ENCODE results near the gene PDIA5.

The PDIA5 gene

DNA sequence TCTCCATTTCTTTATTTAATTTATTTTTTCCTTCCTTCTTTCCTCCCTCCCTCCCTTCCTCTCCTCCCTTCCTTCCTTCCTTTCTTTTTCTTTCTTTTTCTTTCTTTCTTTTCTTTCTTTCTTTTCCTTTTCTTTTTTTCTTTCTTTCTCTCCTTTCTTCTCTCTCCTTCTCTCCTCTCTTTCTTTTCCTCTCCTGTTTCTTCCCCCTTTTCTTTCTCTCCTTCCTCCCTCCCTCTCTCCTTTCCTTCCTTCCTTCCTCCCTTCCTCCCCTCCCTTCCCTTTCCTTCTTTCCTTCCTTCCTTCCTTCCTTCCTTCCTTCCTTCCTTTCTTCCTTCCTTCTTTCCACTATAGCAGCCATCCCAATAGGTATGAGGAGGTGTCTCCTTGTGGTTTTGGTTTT, 6.8 kb upstream of the PDIA5 start:
- H3K79me2 ChIP-seq (ENCODE audit: control insufficient read depth, low read length): no peaks in the 10 kb centered on the region
- no peaks in the 10 kb centered on the region for H3K9me3 ChIP-seq (ENCODE audit: control insufficient read depth, insufficient read depth, low read length)
- no peaks in the 10 kb centered on the region for H3K36me3 ChIP-seq (ENCODE audit: control insufficient read depth, low read length)
- H3K4me2 ChIP-seq (ENCODE audit: low read length): no peak overlapping the region
- 0 out of 2 replicates have a peak, but pooled peaks cover 2% of the 10 kb centered on the region for H4K20me1 ChIP-seq (ENCODE audit: control insufficient read depth, insufficient read depth, low read depth, low read length)
- H3F3A ChIP-seq (ENCODE audit: control insufficient read depth, insufficient read depth): no peaks in the 10 kb centered on the region
- H3K4me3 ChIP-seq (ENCODE audit: low read length): no peak overlapping the region
- H3K4me1 ChIP-seq (ENCODE audit: control insufficient read depth, low read length): no peaks in the 10 kb centered on the region
- no peak for TF ChIP-seq CTCF (IDR thresholded peaks at IDR 0.05; ENCODE audit: low read depth, low read length, poor library complexity, severe bottlenecking)
- TF ChIP-seq EZH2phosphoT487 (IDR thresholded peaks at IDR 0.05; ENCODE audit: borderline replicate concordance, low read length): no peak
- H3K27me3 ChIP-seq (ENCODE audit: control insufficient read depth, low read length): peaks cover 20% of the 10 kb centered on the region; the same call in 1 of the 2 replicates
- no peaks in the 10 kb centered on the region for H3K9me2 ChIP-seq (replicated peaks; ENCODE audit: control insufficient read depth, low read length)
- H3K27ac ChIP-seq (ENCODE audit: low read depth, low read length): no peak overlapping the region

DNA sequence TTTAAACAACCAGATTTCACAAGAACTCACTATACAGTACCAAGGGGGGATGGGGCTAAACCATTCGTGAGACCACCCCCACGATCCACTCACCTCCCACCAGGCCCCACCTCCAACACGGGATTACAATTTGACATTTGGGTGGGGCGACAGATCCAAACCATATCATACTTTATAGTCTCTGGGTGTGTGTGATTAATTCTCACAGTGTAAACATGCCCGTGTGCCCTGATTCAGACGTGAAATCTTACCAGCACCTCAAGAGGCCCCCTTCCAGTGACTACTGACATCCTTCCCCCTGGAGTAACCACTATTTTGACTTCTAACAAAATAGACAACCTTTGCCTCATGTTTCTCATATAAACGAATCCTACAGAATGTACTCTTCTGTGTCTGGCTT, 5.0 kb upstream of the PDIA5 start:
- H3K4me1 ChIP-seq (ENCODE audit: control insufficient read depth, low read length): peaks cover 3% of the 10 kb centered on the region; the same call in 1 of the 2 replicates
- H3K27ac ChIP-seq (ENCODE audit: low read depth, low read length): no peak overlapping the region
- 0 out of 2 replicates have a peak, but pooled peaks cover 2% of the 10 kb centered on the region for H4K20me1 ChIP-seq (ENCODE audit: control insufficient read depth, insufficient read depth, low read depth, low read length)
- TF ChIP-seq EZH2phosphoT487 (IDR thresholded peaks at IDR 0.05; ENCODE audit: borderline replicate concordance, low read length) (no peak), CTCF (IDR thresholded peaks at IDR 0.05; ENCODE audit: low read depth, low read length, poor library complexity, severe bottlenecking) (no peak)
- H3F3A ChIP-seq (ENCODE audit: control insufficient read depth, insufficient read depth): no peaks in the 10 kb centered on the region
- peaks cover 24% of the 10 kb centered on the region; the same call in 1 of the 2 replicates for H3K27me3 ChIP-seq (ENCODE audit: control insufficient read depth, low read length)
- H3K4me2 ChIP-seq (ENCODE audit: low read length): no peak overlapping the region
- no peaks in the 10 kb centered on the region for H3K9me3 ChIP-seq (ENCODE audit: control insufficient read depth, insufficient read depth, low read length)
- no peaks in the 10 kb centered on the region for H3K36me3 ChIP-seq (ENCODE audit: control insufficient read depth, low read length)
- H3K79me2 ChIP-seq (ENCODE audit: control insufficient read depth, low read length): no peaks in the 10 kb centered on the region
- no peak overlapping the region for H3K4me3 ChIP-seq (ENCODE audit: low read length)
- no peaks in the 10 kb centered on the region for H3K9me2 ChIP-seq (replicated peaks; ENCODE audit: control insufficient read depth, low read length)

- TF ChIP-seq CTCF (IDR thresholded peaks at IDR 0.05; ENCODE audit: low read depth, low read length, poor library complexity, severe bottlenecking): no peak
- no peak for TF ChIP-seq EZH2phosphoT487 (IDR thresholded peaks at IDR 0.05; ENCODE audit: borderline replicate concordance, low read length)
- H3K27me3 ChIP-seq (ENCODE audit: control insufficient read depth, low read length): peaks cover 32% of the 10 kb centered on the region
- no peaks in the 10 kb centered on the region for H3K9me3 ChIP-seq (ENCODE audit: control insufficient read depth, insufficient read depth, low read length)
- H3K4me2 ChIP-seq (ENCODE audit: low read length): no peak overlapping the region
- H3K9me2 ChIP-seq (replicated peaks; ENCODE audit: control insufficient read depth, low read length): no peaks in the 10 kb centered on the region
- H3K4me3 ChIP-seq (ENCODE audit: low read length): no peak overlapping the region
- no peak overlapping the region for H3K27ac ChIP-seq (ENCODE audit: low read depth, low read length)
- peaks cover 8% of the 10 kb centered on the region for H3K79me2 ChIP-seq (ENCODE audit: control insufficient read depth, low read length)
- H3F3A ChIP-seq (ENCODE audit: control insufficient read depth, insufficient read depth): no peaks in the 10 kb centered on the region
- H3K36me3 ChIP-seq (ENCODE audit: control insufficient read depth, low read length): no peaks in the 10 kb centered on the region
- peaks cover 7% of the 10 kb centered on the region for H3K4me1 ChIP-seq (ENCODE audit: control insufficient read depth, low read length)
- H4K20me1 ChIP-seq (ENCODE audit: control insufficient read depth, insufficient read depth, low read depth, low read length): 0 out of 2 replicates have a peak, but pooled peaks cover 2% of the 10 kb centered on the region
These were observed 3.8 kb upstream of the PDIA5 start for GRCh38 chr3:123063034-123063433.
